ENCODE results near the gene COX6B2. TPM values are rescaled to one million over a fixed set of nuclear protein-coding genes. Genes with fewer than 3 reads are reported as not detected.

The COX6B2 gene
- total and polyA plus RNA-seq, 2 donors (not counting 3 experiments of a cell fraction or from before 2014, with no cell fraction given), result not detected

DNA sequence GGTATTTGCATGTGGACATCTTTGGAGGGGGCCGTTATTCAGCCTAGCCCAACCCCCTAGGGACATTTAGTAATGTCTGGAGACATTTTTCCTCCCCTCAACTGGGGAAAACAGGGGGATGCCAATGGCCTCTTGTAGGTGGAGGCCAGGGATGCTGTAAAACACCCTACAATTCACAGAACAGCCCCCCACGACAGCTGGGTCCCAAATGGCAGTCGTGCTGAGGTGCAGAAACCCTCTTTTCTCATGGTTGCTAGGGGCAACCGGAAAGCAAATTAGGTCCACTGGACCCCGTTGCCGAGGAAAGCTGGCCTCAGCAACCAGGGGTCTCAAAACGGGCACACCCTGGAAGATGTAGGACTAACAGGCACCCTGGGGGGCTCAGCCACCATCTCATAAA lies 44.0 kb downstream of the COX6B2 start:
- ChIA-PET POLR2A (no interaction called here), CTCF (interaction anchor here (1.3 to 1.5 kb wide), 2 partner anchors 9 to 19 kb away, joined by 4 to 7 read pairs; no protein-coding TSS in a partner anchor)
- FAIRE-seq (no peak), DNase-seq (ENCODE audit: low read depth, low spot score) (no peak)
- H3K27ac ChIP-seq (ENCODE audit: insufficient read depth, low read depth, low read length), result no peak overlapping the region
- no peak overlapping the region for H3K4me2 ChIP-seq (ENCODE audit: insufficient read depth, low read length)
- H3K27me3 ChIP-seq (ENCODE audit: control insufficient read depth in 2 of 2, insufficient read depth in 2 of 2, low read length in 2 of 2), result no peaks in the 10 kb centered on the region
- dilution Hi-C loops (cut with MboI; ENCODE audit: extremely low pct_ligation_motif_present, low sequenced_read_pairs), result no loop called here
- no peak overlapping the region for H2AFZ ChIP-seq (ENCODE audit: low read depth, low read length)
- no peaks in the 10 kb centered on the region for H3K9me3 ChIP-seq (replicated peaks; ENCODE audit: control insufficient read depth, insufficient read depth, low read length)
- no peaks in the 10 kb centered on the region for H3K36me3 ChIP-seq (ENCODE audit: control insufficient read depth in 2 of 2, extremely low read depth in 1 of 2, insufficient read depth in 2 of 2, low read length in 2 of 2)
- H3K79me2 ChIP-seq (ENCODE audit: control insufficient read depth, insufficient read depth, low read length), result no peaks in the 10 kb centered on the region
- H3K9ac ChIP-seq (replicated peaks; ENCODE audit: extremely low read depth, insufficient read depth, low read length), result no peak overlapping the region
- H3K4me3 ChIP-seq (replicated peaks in 1 of 3; ENCODE audit: insufficient read depth in 1 of 3, low read depth in 1 of 3, low read length in 3 of 3), result no peak overlapping the region
- H4K20me1 ChIP-seq (replicated peaks; ENCODE audit: control insufficient read depth, extremely low read depth, insufficient read depth, low read length), result no peaks in the 10 kb centered on the region
- H3K9me1 ChIP-seq (replicated peaks; ENCODE audit: control insufficient read depth, extremely low read depth, insufficient read depth, low read length), result no peaks in the 10 kb centered on the region
- intact Hi-C loops (cut with micrococcal nuclease), result no loop called here
- no TSS peak for BruUV-seq (replicated peaks)
- no peaks in the 10 kb centered on the region for H3K4me1 ChIP-seq (ENCODE audit: control insufficient read depth, extremely low read depth, insufficient read depth, low read length)
- TF ChIP-seq, protein P1, sequence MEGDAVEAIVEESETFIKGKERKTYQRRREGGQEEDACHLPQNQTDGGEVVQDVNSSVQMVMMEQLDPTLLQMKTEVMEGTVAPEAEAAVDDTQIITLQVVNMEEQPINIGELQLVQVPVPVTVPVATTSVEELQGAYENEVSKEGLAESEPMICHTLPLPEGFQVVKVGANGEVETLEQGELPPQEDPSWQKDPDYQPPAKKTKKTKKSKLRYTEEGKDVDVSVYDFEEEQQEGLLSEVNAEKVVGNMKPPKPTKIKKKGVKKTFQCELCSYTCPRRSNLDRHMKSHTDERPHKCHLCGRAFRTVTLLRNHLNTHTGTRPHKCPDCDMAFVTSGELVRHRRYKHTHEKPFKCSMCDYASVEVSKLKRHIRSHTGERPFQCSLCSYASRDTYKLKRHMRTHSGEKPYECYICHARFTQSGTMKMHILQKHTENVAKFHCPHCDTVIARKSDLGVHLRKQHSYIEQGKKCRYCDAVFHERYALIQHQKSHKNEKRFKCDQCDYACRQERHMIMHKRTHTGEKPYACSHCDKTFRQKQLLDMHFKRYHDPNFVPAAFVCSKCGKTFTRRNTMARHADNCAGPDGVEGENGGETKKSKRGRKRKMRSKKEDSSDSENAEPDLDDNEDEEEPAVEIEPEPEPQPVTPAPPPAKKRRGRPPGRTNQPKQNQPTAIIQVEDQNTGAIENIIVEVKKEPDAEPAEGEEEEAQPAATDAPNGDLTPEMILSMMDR (IDR thresholded peaks at IDR 0.05; ENCODE audit: extremely low read depth in 1 of 2, insufficient read depth in 1 of 2, low read depth in 1 of 2, low read length in 2 of 2), result no peak
- no peak for TF ChIP-seq EZH2 (IDR thresholded peaks at IDR 0.05; ENCODE audit: borderline replicate concordance, low read depth, low read length, severe bottlenecking)
- TF ChIP-seq POLR2A (IDR thresholded peaks at IDR 0.05; ENCODE audit: low read depth, low read length), result no peak
- TF ChIP-seq, protein P2, sequence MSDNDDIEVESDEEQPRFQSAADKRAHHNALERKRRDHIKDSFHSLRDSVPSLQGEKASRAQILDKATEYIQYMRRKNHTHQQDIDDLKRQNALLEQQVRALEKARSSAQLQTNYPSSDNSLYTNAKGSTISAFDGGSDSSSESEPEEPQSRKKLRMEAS (IDR thresholded peaks at IDR 0.05; ENCODE audit: insufficient read depth, insufficient read length), result no peak
- no peak for TF ChIP-seq POLR2AphosphoS5 (IDR thresholded peaks at IDR 0.05; ENCODE audit: insufficient read depth, low read depth, low read length)
- no peak for TF ChIP-seq FOS (IDR thresholded peaks at IDR 0.05; ENCODE audit: borderline replicate concordance, insufficient read depth, low read length)
- no peak for TF ChIP-seq JUN (IDR thresholded peaks at IDR 0.05; ENCODE audit: borderline replicate concordance, insufficient read depth, insufficient read length, low read depth)
- TF ChIP-seq MYC (IDR thresholded peaks at IDR 0.05; ENCODE audit: low read depth, low read length), result no peak
